ENCODE results near the gene CARNS1.

DNA sequence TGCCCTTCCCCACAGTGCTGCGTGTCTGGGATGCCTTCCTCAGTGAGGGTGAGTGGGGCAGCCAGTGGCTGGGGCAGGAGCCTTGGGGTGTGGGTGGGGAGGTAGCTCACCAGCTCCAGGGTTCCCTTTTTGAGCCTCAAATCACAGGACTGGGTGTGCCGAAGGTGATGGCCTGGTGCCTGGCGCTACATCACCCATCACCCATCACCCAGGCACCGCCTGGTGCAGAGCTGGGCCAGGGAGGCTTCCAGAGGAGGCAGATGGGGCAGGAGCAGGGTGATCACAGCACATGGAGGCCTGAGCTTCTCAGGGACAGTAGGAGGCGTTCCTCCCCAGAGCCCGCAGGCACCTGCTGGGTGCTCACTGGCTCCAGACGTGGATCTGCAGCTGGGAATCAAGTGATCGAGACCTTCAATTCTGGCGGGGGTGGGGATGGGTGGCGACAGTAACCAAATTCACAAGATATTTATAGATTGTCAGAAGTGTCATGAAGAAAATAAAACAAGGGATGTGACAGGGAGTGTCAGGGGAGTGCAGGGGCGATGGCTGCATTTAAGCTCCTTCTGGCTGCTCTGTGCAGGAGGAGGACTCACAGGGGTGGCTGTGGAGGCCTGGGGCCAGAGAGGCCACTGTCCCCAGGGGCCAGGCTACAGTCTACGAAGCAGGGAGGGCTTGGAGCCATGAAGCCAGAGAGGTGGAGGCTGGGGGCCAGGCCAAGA lies 8.3 kb upstream of the CARNS1 start:
- TF ChIP-seq CTCF (IDR thresholded peaks at IDR 0.05; ENCODE audit: insufficient read depth, low read length, poor library complexity, severe bottlenecking) (no peak), EZH2phosphoT487 (conservative IDR thresholded peaks at IDR 0.05; ENCODE audit: low read length) (no peak)

Measured in SU-DHL-6 (cell line).